CD8-positive, alpha-beta memory T cell (primary cell): ENCODE measurements around the gene LRRC71. TPM values are rescaled to one million over a fixed set of nuclear protein-coding genes. Genes with fewer than 3 reads are reported as not detected.

Source experiments
- CTCF ChIA-PET: fragments of 350-600 bp; sonication (Branson Sonifier 250); formaldehyde crosslinking; loops from one replicate; lab custom pipeline; 2021; ENCODE audit warnings: antibody characterized with exemption; lab: Charles Lee
- POLR2A ChIA-PET: fragments of 350-600 bp; sonication (Branson Sonifier 250); formaldehyde crosslinking; loops from one replicate; lab custom pipeline; 2021; ENCODE audit warnings: antibody characterized with exemption; lab: Charles Lee
- DNase-seq, 5 donors: peaks; one replicate each; pipeline versions ENCODE4 v3.0.0 to v3.0.0-alpha.2; 2020 to 2022; ENCODE audit warnings: mixed read lengths in 1 of 5
- H3K27ac ChIP-seq: one replicate; pipeline ENCODE4 v1.7.0; 2013; ENCODE audit warnings: low read depth, mild to moderate bottlenecking, low read length, moderate library complexity
- H3K27me3 ChIP-seq: 2 replicates; pipeline ENCODE4 v1.7.0; 2013; ENCODE audit warnings: low read length, mild to moderate bottlenecking; ENCODE audit not compliant: insufficient read depth, poor library complexity, severe bottlenecking
- H3K36me3 ChIP-seq: 2 replicates; pipeline ENCODE4 v1.7.0; 2013; ENCODE audit warnings: mild to moderate bottlenecking, low read length, moderate library complexity; ENCODE audit not compliant: insufficient read depth
- H3K4me1 ChIP-seq: 2 replicates; pipeline ENCODE4 v1.7.0; 2013; ENCODE audit warnings: mild to moderate bottlenecking, low read length, moderate library complexity; ENCODE audit not compliant: insufficient read depth
- H3K4me3 ChIP-seq: 2 replicates; pipeline ENCODE4 v1.7.0; 2013; ENCODE audit warnings: mild to moderate bottlenecking, low read length
- H3K9me3 ChIP-seq: 2 replicates; pipeline ENCODE4 v1.7.0; 2013; ENCODE audit warnings: mild to moderate bottlenecking, low read length
- H3K27ac Mint-ChIP-seq, 8 donors: one replicate each; pipeline ENCODE4 v1.8.0; 2020 to 2021; ENCODE audit warnings: mixed read lengths in 8 of 8, mild to moderate bottlenecking in 6 of 8, inconsistent platforms in 3 of 8, moderate library complexity in 3 of 8
- H3K27me3 Mint-ChIP-seq, 2 donors: one replicate each; pipeline ENCODE4 v1.8.0; 2020 to 2021; ENCODE audit warnings: mixed read lengths in 2 of 2, mild to moderate bottlenecking in 1 of 2, moderate library complexity in 1 of 2
- H3K36me3 Mint-ChIP-seq, 3 donors: one replicate each; pipeline ENCODE4 v1.8.0; 2020 to 2021; ENCODE audit warnings: mixed read lengths in 3 of 3, inconsistent platforms in 1 of 3, mild to moderate bottlenecking in 1 of 3
- H3K4me1 Mint-ChIP-seq, 3 donors: one replicate each; pipeline ENCODE4 v1.8.0; 2020 to 2021; ENCODE audit warnings: mixed read lengths in 3 of 3, inconsistent platforms in 1 of 3, mild to moderate bottlenecking in 1 of 3
- H3K4me3 Mint-ChIP-seq, 7 donors: one replicate each; pipeline ENCODE4 v1.8.0; 2020 to 2021; ENCODE audit warnings: mixed read lengths in 7 of 7, mild to moderate bottlenecking in 6 of 7, moderate library complexity in 4 of 7, inconsistent platforms in 2 of 7
- H3K9me3 Mint-ChIP-seq, 5 donors: one replicate each; pipeline ENCODE4 v1.8.0; 2020 to 2022; ENCODE audit warnings: mixed read lengths in 5 of 5, mild to moderate bottlenecking in 3 of 5, moderate library complexity in 2 of 5, inconsistent platforms in 1 of 5
- polyA plus RNA-seq: library from polyadenylated mRNA; unstranded; fragments of 300-500 nt; fragmentation: Illumina TruSeq; gene quantifications from one replicate; pipeline ENCODE4 v1.2.3, GENCODE V29; 2021
- total RNA-seq, 2 experiments: library from RNA; stranded (reverse); gene quantifications; one replicate each; pipeline ENCODE4 v1.2.3, GENCODE V29; 2021

Gene LRRC71
- total and polyA plus RNA-seq, 3 experiments from 2014 or later, result not detected

DNA sequence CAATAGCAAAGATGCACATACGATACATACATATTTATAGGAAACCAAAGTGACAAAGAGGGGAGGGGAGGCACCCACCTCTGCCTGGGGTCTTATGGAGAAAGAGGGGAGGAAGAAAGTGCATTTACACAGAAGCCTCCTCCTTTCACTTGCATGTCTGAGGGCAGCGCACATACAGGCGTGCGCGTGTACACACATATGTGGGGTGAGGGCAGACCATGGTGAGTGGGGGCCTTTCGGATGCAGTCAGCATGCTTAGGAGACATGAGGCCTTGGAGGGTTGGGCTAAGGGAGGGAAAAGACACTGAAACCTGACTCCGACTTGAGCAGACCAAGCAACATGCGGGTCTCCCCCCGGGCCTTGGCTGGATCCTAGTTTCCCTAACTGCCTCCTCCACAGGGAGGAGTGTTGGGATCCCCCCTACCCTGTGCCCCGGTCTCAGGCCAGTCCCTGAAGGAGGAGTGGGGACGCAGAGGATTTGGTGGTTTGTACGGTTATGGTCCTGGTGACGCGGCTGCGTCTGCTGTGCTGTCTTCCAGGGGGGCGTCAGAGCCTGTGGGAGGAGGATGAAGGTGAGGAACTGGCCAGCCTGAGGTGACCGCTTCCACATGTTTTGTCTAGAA is 15.2 kb downstream of the LRRC71 start:
- Histone ChIP-seq H3K9me3 (no peaks in the 10 kb centered on the region), H3K27me3 (no peaks in the 10 kb centered on the region), H3K27ac (no peak overlapping the region), H3K4me1 (no peaks in the 10 kb centered on the region), H3K4me3 (no peak overlapping the region), H3K36me3 (no peaks in the 10 kb centered on the region)
- ChIA-PET CTCF (no interaction called here), POLR2A (no interaction called here)
- no peak overlapping the region for H3K4me3 Mint-ChIP-seq
- no peak for DNase-seq
- peaks cover 20 to 26% of the 10 kb centered on the region in 2 donors for H3K27me3 Mint-ChIP-seq
- H3K4me1 Mint-ChIP-seq, result no peaks in the 10 kb centered on the region
- H3K9me3 Mint-ChIP-seq, result no peaks in the 10 kb centered on the region
- no peak overlapping the region for H3K27ac Mint-ChIP-seq
- H3K36me3 Mint-ChIP-seq, result peaks cover 0 to 6% (median 2%) of the 10 kb centered on the region in 3 donors

DNA sequence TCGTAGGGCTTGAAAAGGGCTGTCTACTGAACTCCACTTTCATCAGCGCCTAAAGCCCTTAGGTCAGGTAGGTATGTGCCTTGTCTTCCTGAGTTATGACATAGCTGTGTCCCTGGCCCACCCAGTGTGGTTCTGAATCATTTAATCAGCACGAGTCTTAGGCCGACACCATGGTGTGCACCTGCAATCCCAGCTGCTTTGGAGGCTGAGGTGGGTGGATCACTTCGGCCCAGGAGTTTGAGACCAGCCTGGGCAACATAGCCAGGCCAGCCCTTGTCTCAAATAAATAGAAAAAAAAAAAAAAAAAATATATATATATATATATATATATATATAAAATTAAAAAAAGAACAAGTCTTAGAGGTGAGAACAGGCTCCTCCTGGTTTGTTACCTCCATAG is 15.8 kb downstream of the LRRC71 start:
- CTCF ChIA-PET, result no interaction called here
- H3K9me3 ChIP-seq, result no peaks in the 10 kb centered on the region
- no peak overlapping the region for H3K27ac Mint-ChIP-seq

GRCh38 chr1:156936721-156937220 is 16.3 kb downstream of the LRRC71 start:
- H3K27ac Mint-ChIP-seq, result no peak overlapping the region
- H3K9me3 Mint-ChIP-seq, result no peaks in the 10 kb centered on the region
- H3K4me3 Mint-ChIP-seq, result no peak overlapping the region
- peaks cover 0 to 9% (median 4%) of the 10 kb centered on the region in 3 donors for H3K36me3 Mint-ChIP-seq
- Histone ChIP-seq H3K4me1 (no peaks in the 10 kb centered on the region), H3K9me3 (no peaks in the 10 kb centered on the region), H3K36me3 (no peaks in the 10 kb centered on the region), H3K4me3 (no peak overlapping the region), H3K27ac (no peak overlapping the region), H3K27me3 (no peaks in the 10 kb centered on the region)
- peaks cover 10 to 20% of the 10 kb centered on the region in 2 donors for H3K27me3 Mint-ChIP-seq
- ChIA-PET POLR2A (no interaction called here), CTCF (no interaction called here)
- H3K4me1 Mint-ChIP-seq, result no peaks in the 10 kb centered on the region
- DNase-seq, result no peak

More for the DNA sequence above, 15.8 kb downstream of the LRRC71 start:
- no peak overlapping the region for H3K27ac ChIP-seq
- no peaks in the 10 kb centered on the region for H3K4me1 Mint-ChIP-seq
- H3K4me3 ChIP-seq, result no peak overlapping the region
- H3K27me3 ChIP-seq, result no peaks in the 10 kb centered on the region
- no peak for DNase-seq
- H3K4me1 ChIP-seq, result no peaks in the 10 kb centered on the region
- H3K36me3 ChIP-seq, result no peaks in the 10 kb centered on the region
- no peaks in the 10 kb centered on the region for H3K9me3 Mint-ChIP-seq
- H3K36me3 Mint-ChIP-seq, result peaks cover 0 to 7% (median 4%) of the 10 kb centered on the region in 3 donors
- peaks cover 15 to 24% of the 10 kb centered on the region in 2 donors for H3K27me3 Mint-ChIP-seq
- POLR2A ChIA-PET, result no interaction called here
- H3K4me3 Mint-ChIP-seq, result no peak overlapping the region

DNA sequence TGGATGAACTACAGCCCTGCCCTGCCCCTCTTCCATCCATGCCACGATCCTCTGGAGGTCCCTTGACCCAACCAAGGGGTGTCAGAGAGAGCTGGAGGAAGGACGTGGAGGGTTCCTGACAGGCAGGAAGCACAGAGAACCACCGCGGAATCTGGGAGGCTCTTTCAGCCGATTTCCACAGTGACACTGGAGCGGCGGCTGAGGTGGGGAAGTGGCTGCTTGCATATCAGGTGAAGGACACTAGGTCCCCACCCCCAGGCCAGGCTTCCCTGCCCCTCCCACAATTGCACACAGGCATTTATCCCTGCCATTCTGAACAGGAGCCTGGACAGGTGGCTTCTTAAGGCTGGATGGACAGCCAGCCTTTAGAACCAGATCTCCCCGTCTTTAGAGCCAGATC is 17.5 kb downstream of the LRRC71 start:
- ChIA-PET POLR2A (no interaction called here), CTCF (no interaction called here)
- DNase-seq, result no peak
- no peak overlapping the region for H3K4me3 Mint-ChIP-seq
- H3K27me3 Mint-ChIP-seq, result peaks cover 9 to 12% of the 10 kb centered on the region in 2 donors
- Histone ChIP-seq H3K27me3 (no peaks in the 10 kb centered on the region), H3K36me3 (no peaks in the 10 kb centered on the region), H3K4me1 (no peaks in the 10 kb centered on the region), H3K4me3 (no peak overlapping the region), H3K9me3 (no peaks in the 10 kb centered on the region), H3K27ac (no peak overlapping the region)
- no peaks in the 10 kb centered on the region for H3K4me1 Mint-ChIP-seq
- no peaks in the 10 kb centered on the region for H3K9me3 Mint-ChIP-seq
- no peak overlapping the region for H3K27ac Mint-ChIP-seq
- peaks cover 0 to 13% (median 6%) of the 10 kb centered on the region in 3 donors for H3K36me3 Mint-ChIP-seq

DNA sequence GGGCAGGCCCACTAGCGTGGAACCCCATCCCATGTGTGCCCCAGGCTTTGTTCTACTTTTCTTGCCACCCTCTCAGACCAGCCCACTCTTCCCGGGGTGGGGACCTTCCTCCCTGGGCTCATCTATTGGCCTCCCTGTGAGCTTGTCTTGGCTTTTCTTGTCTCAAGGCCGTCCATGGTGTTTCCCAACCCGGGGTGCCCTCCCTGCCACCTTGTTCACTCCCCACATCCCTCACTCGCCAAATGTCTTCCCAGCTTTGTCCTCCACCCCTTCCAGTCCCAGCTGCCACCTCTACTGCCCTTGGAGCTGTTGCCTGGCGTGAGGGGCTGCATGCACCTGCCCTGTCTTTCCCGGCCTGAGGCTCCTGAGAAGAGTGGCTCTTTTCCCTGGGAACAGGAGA is 18.4 kb downstream of the LRRC71 start:
- H3K9me3 ChIP-seq, result no peaks in the 10 kb centered on the region
- POLR2A ChIA-PET, result no interaction called here
- H3K4me1 ChIP-seq, result no peaks in the 10 kb centered on the region
- Mint-ChIP-seq H3K9me3 (no peaks in the 10 kb centered on the region), H3K4me3 (no peak overlapping the region), H3K4me1 (no peaks in the 10 kb centered on the region), H3K27ac (no peak overlapping the region), H3K36me3 (peaks cover 0 to 15% (median 9%) of the 10 kb centered on the region in 3 donors), H3K27me3 (peaks cover 4 to 8% of the 10 kb centered on the region in 2 donors)
- H3K36me3 ChIP-seq, result no peaks in the 10 kb centered on the region
- DNase-seq, result no peak
- no peaks in the 10 kb centered on the region for H3K27me3 ChIP-seq
- CTCF ChIA-PET, result no interaction called here
- no peak overlapping the region for H3K4me3 ChIP-seq
- no peak overlapping the region for H3K27ac ChIP-seq

DNA sequence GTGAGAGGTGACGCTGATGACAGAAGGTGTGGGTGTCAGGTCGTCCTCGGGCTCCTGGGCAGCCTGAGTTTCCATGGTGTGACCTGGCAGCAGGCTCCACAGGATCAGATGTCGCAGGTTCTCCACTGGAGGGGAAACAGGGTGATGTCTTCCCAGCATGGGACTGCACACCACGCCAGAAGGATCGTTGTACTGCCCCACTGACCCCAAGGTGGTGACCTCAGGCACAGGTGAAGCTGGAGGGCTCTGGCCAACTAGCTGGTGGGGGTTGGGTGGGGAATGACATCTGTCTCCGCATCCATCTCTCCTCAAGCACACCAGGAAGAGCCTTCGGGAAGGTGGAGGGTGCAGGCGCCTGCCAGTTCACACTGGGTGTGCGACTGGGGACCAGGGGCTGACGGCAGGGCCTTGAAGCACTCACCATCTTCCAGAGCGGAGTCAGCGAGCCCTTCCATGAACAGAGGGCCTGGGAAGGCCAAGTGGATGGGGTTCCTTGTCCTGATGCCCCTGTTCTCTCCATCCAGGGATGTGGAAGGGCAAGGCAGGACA is 19.4 kb downstream of the LRRC71 start:
- Histone ChIP-seq H3K9me3 (no peaks in the 10 kb centered on the region), H3K27ac (no peak overlapping the region), H3K4me1 (no peaks in the 10 kb centered on the region), H3K36me3 (peaks cover 2% of the 10 kb centered on the region), H3K27me3 (no peaks in the 10 kb centered on the region), H3K4me3 (no peak overlapping the region)
- DNase-seq, result no peak
- ChIA-PET POLR2A (no interaction called here), CTCF (no interaction called here)
- no peak overlapping the region for H3K4me3 Mint-ChIP-seq
- H3K27ac Mint-ChIP-seq, result no peak overlapping the region
- no peaks in the 10 kb centered on the region for H3K4me1 Mint-ChIP-seq
- H3K9me3 Mint-ChIP-seq, result no peaks in the 10 kb centered on the region
- peaks cover 4 to 8% of the 10 kb centered on the region in 2 donors for H3K27me3 Mint-ChIP-seq
- peaks cover 0 to 19% (median 9%) of the 10 kb centered on the region in 3 donors for H3K36me3 Mint-ChIP-seq

DNA sequence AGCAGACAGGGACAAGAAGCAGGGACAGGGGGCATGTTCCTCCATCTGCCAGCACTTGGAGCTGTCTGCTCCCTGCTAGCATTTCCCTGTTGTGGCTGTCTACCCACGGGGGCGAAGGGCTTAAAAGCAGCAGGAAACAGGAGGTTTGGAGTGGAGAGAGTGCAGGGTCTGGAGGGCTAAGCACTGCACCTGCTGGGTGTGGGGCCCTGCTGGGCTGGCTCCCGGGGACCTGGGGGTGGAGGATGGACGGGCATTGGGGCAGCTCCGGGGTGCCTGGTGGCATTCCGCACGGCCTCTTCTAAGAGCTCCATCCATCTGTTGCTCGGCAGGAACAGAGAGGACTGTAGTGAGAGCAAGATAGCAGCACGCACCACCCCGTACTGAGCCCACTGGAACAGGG is 21.2 kb downstream of the LRRC71 start:
- no peak overlapping the region for H3K27ac Mint-ChIP-seq
- ChIA-PET POLR2A (no interaction called here), CTCF (interaction anchor here (1.1 to 1.6 kb wide), 2 partner anchors 9 to 48 kb away, joined by 3 to 7 read pairs; partner anchors contain the start of gene PEAR1)
- Histone ChIP-seq H3K27ac (no peak overlapping the region), H3K4me1 (no peaks in the 10 kb centered on the region), H3K27me3 (no peaks in the 10 kb centered on the region), H3K4me3 (no peak overlapping the region), H3K9me3 (no peaks in the 10 kb centered on the region), H3K36me3 (peaks cover 6% of the 10 kb centered on the region)
- peaks cover 3 to 13% of the 10 kb centered on the region in 2 donors for H3K27me3 Mint-ChIP-seq
- H3K4me3 Mint-ChIP-seq, result no peak overlapping the region
- no peaks in the 10 kb centered on the region for H3K4me1 Mint-ChIP-seq
- DNase-seq, result no peak
- H3K36me3 Mint-ChIP-seq, result peaks cover 9 to 34% (median 14%) of the 10 kb centered on the region in 3 donors
- no peaks in the 10 kb centered on the region for H3K9me3 Mint-ChIP-seq

- no peaks in the 10 kb centered on the region for H3K9me3 ChIP-seq
- H3K4me1 ChIP-seq, result no peaks in the 10 kb centered on the region
- H3K4me1 Mint-ChIP-seq, result no peaks in the 10 kb centered on the region
- H3K9me3 Mint-ChIP-seq, result no peaks in the 10 kb centered on the region
- H3K27ac ChIP-seq, result no peak overlapping the region
- H3K4me3 Mint-ChIP-seq, result no peak overlapping the region
- no peaks in the 10 kb centered on the region for H3K27me3 ChIP-seq
- no peak for DNase-seq
- H3K4me3 ChIP-seq, result no peak overlapping the region
- peaks cover 0 to 13% of the 10 kb centered on the region in 2 donors for H3K27me3 Mint-ChIP-seq
- ChIA-PET CTCF (interaction anchor here (1.1 to 1.6 kb wide), 2 partner anchors 10 to 48 kb away, joined by 3 to 7 read pairs; partner anchors contain the start of gene PEAR1), POLR2A (no interaction called here)
- peaks cover 6% of the 10 kb centered on the region for H3K36me3 ChIP-seq
- H3K36me3 Mint-ChIP-seq, result peaks cover 9 to 38% (median 14%) of the 10 kb centered on the region in 3 donors
- no peak overlapping the region for H3K27ac Mint-ChIP-seq
These were observed 21.7 kb downstream of the LRRC71 start for GRCh38 chr1:156942176-156942575.
